ENCODE measurements around the gene ACTL7A. TPM values are rescaled to one million over a fixed set of nuclear protein-coding genes. Genes with fewer than 3 reads are reported as not detected.
A peak's percentile ranks its signal among the peaks of the same experiment; 100 is the strongest.

Gene ACTL7A, protein sequence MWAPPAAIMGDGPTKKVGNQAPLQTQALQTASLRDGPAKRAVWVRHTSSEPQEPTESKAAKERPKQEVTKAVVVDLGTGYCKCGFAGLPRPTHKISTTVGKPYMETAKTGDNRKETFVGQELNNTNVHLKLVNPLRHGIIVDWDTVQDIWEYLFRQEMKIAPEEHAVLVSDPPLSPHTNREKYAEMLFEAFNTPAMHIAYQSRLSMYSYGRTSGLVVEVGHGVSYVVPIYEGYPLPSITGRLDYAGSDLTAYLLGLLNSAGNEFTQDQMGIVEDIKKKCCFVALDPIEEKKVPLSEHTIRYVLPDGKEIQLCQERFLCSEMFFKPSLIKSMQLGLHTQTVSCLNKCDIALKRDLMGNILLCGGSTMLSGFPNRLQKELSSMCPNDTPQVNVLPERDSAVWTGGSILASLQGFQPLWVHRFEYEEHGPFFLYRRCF
- total RNA-seq (not detected), polyA plus RNA-seq (not detected)
- long read RNA-seq, donor 1 = 0 reads
- long read RNA-seq, donor 2 = 0 reads
- long read RNA-seq, donor 3 = 0 reads

DNA sequence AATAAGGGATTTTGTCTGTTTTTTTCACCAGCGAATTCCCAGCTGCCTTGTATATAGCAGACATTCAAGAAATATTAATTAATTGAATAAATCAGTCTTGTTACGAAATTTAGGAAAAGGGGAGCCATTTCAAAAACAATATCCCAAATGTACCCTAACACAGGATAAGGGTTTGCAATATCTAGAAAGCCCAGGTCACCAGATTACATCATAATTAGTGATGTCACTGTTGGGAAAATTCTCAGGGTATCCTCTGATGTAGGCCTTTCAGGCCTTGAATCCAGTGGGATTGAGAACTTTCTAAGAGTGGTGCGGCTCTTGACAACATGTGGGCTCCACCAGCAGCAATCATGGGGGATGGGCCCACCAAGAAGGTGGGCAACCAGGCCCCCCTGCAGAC lies at the start of gene ACTL7A:
TSS of gene ACTL7A (plus strand) at position 270 of the 400 bp plus-strand sequence. CDS start at position 327, 57 bp downstream.
- 94 to 96% (median 96%) methylated on average over 3 of the region's 3 CpGs for WGBS, 4 donors
- H3K36me3 ChIP-seq = peaks cover 0 to under 1% (median 0%) of the 10 kb centered on the region in 9 donors
- TF ChIP-seq, protein P1, sequence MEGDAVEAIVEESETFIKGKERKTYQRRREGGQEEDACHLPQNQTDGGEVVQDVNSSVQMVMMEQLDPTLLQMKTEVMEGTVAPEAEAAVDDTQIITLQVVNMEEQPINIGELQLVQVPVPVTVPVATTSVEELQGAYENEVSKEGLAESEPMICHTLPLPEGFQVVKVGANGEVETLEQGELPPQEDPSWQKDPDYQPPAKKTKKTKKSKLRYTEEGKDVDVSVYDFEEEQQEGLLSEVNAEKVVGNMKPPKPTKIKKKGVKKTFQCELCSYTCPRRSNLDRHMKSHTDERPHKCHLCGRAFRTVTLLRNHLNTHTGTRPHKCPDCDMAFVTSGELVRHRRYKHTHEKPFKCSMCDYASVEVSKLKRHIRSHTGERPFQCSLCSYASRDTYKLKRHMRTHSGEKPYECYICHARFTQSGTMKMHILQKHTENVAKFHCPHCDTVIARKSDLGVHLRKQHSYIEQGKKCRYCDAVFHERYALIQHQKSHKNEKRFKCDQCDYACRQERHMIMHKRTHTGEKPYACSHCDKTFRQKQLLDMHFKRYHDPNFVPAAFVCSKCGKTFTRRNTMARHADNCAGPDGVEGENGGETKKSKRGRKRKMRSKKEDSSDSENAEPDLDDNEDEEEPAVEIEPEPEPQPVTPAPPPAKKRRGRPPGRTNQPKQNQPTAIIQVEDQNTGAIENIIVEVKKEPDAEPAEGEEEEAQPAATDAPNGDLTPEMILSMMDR (IDR thresholded peaks at IDR 0.05) = no peak
- TF ChIP-seq POLR2A (IDR thresholded peaks at IDR 0.05) = no peak
- H3K27ac ChIP-seq = no peak within 1 kb of the TSS
- intact Hi-C loops (cut with DNase I) = no loop called here
- no peak for ATAC-seq
- no peak within 1 kb of the TSS for H3K4me3 ChIP-seq
- H3K27me3 ChIP-seq = no peaks in the 10 kb centered on the region
- H3K4me1 ChIP-seq = peaks cover 0 to 6% (median 0%) of the 10 kb centered on the region in 12 donors
- DNase-seq = no peak
- no peaks in the 10 kb centered on the region for H3K9me3 ChIP-seq

DNA sequence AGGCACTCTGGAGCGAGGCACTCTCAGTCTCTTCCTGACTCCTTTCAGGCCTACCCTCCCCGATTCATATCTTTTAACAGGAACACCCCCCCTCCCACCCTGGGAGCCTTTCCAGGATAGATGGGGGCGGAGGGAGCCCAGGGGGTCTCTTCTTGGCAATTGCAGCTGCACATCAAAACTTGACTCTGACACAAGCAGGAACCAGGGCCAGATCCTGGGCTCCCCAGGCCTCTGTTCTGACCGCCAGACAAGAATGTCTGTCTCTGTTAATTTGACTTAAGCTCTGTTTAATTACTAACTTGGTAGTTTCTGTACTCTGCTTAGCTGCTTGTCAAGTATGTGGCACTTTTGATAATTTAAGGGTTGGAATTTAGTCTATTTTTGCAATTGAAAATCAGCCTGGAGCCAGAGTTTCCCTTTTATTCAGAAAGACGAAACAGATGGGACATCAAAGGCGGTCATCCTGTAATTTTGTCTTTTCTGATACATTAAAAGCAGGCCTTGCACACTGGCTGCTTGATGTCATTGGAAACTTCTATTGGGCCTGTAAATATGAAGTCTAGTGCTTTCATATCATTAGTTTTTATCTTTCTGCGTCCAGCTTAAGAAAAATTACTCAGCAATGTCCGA lies 49.6 kb upstream of the ACTL7A start:
- whole genome bisulfite sequencing, 4 donors = 71 to 80% (median 75%) methylated on average over 8 of the region's 8 CpGs
- Histone ChIP-seq H3K36me3 (no peaks in the 10 kb centered on the region), H3K27ac (no peak overlapping the region), H3K27me3 (no peaks in the 10 kb centered on the region), H3K4me3 (no peak overlapping the region), H3K4me1 (peaks cover 0 to 11% (median 0%) of the 10 kb centered on the region in 12 donors), H3K9me3 (no peaks in the 10 kb centered on the region)
- TF ChIP-seq, protein P1 (IDR thresholded peaks at IDR 0.05) = no peak
- TF ChIP-seq POLR2A (IDR thresholded peaks at IDR 0.05) = no peak
- no peak for DNase-seq
- no peak for ATAC-seq
- intact Hi-C loops (cut with DNase I) = no loop called here

DNA sequence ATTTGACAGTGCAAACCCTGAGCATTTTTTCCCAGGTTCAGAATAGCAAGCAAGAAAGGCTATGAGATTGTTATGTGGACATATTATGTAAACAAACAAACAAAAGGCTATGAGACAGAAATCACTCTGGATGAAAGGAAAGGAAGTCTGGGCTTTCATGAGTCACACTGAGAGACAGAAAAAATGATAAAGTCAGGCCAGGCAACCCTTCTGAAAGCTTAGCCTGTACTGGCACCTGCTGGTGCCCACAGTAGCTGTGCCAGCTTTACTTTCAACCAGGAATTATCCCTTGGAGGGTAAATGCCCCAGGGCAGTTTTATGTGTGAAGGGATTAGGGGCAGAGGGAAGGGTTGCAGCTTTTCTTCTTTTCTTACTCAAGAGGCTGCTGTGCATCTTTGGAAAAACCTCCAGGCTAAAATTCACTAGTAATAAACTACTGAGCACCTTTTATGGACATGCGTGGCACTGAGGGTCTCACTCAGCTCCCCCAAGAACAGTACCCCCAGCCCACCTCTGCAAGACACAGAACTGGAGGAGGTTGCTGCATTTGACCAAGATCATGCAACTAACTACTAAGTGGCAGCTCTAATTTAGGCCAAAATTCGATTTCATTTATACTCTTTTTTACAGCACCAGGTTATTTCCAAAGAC lies 48.0 kb upstream of the ACTL7A start:
- Histone ChIP-seq H3K27ac (no peak overlapping the region), H3K4me3 (no peak overlapping the region), H3K9me3 (no peaks in the 10 kb centered on the region), H3K27me3 (no peaks in the 10 kb centered on the region), H3K36me3 (no peaks in the 10 kb centered on the region), H3K4me1 (peaks cover 0 to 15% (median 0%) of the 10 kb centered on the region in 12 donors)
- 78 to 91% (median 86%) methylated on average over 2 of the region's 2 CpGs for WGBS, 4 donors
- DNase-seq (no peak), ATAC-seq (peak; percentile 61 to 82 (median 78))
- TF ChIP-seq, protein P1 (IDR thresholded peaks at IDR 0.05) = peak; percentile 26 to 57 (median 46)
- TF ChIP-seq POLR2A (IDR thresholded peaks at IDR 0.05) = no peak
- intact Hi-C loops (cut with DNase I) = no loop called here

DNA sequence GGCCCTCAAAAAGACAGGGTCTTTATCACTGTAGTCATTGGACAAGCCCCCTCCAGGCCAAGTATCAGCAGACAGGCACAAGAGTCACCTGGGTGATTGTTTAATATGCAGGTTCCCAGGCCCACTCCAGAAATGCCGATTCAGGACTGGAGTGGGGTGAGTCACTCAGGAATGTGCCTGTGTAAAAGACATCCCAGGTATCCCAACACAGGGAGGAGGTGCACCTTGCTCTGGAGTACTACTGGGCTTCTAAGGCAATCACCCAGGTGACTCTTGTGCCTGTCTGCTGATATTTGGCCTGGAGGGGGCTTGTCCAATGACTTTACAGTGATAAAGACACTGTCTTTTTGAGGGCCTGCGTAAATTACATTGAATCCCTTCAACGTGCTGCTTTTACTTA lies 46.9 kb upstream of the ACTL7A start:
- no peaks in the 10 kb centered on the region for H3K27me3 ChIP-seq
- H3K4me3 ChIP-seq = no peak overlapping the region
- H3K4me1 ChIP-seq = peaks cover 0 to 15% (median 0%) of the 10 kb centered on the region in 12 donors
- DNase-seq = no peak
- no peak overlapping the region for H3K27ac ChIP-seq
- H3K9me3 ChIP-seq = no peaks in the 10 kb centered on the region
- 84 to 89% (median 86%) methylated on average over 3 of the region's 3 CpGs for WGBS, 4 donors
- H3K36me3 ChIP-seq = no peaks in the 10 kb centered on the region
- ATAC-seq = no peak
- TF ChIP-seq POLR2A (IDR thresholded peaks at IDR 0.05) = no peak
- TF ChIP-seq, protein P1 (IDR thresholded peaks at IDR 0.05) = no peak
- intact Hi-C loops (cut with DNase I) = no loop called here
